ENCODE data around the gene SAE1.
A peak's percentile ranks its signal among the peaks of the same experiment; 100 is the strongest.
"Not testable (repeated sequence)": the region's sequence is repeated elsewhere in the genome, so short reads cannot be mapped to it uniquely, and the experiment has no call there.

SAE1 gene

GRCh38 chr19:47130589-47131227 lies at the start of gene SAE1:
Gene SAE1, plus strand, starts transcription at chr19:47130835. Its CDS starts 96 bp downstream, at chr19:47130931.
- peak; percentile 78 to 99 (median 90) for DNase-seq

DNA sequence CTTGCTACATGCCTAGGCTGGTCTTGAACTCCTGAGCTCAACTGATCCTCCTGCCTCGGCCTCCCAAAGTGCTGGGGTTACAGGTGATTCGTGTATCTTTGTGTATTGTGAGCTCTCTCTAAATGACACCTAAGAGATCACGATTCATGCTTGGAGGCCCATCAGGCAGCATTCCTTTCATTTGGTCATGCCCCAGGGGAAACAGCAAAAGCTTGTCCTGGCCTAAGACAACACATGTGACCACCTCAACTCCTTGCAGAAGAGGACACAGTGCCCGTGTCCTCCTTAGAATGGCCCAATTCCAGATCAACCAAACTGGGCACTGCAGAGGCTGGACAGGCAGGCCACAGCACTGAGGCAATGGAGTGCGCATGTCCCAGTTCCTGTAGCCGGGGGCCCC lies 49.5 kb upstream of the SAE1 start:
- DNase-seq, result no peak

GRCh38 chr19:47082493-47082892 lies 48.1 kb upstream of the SAE1 start:
- no peak for DNase-seq

- no peak for DNase-seq
These were observed 45.7 kb upstream of the SAE1 start for GRCh38 chr19:47084879-47085439.

- no peak for DNase-seq
These were observed 44.4 kb upstream of the SAE1 start for GRCh38 chr19:47086280-47086679.

DNA sequence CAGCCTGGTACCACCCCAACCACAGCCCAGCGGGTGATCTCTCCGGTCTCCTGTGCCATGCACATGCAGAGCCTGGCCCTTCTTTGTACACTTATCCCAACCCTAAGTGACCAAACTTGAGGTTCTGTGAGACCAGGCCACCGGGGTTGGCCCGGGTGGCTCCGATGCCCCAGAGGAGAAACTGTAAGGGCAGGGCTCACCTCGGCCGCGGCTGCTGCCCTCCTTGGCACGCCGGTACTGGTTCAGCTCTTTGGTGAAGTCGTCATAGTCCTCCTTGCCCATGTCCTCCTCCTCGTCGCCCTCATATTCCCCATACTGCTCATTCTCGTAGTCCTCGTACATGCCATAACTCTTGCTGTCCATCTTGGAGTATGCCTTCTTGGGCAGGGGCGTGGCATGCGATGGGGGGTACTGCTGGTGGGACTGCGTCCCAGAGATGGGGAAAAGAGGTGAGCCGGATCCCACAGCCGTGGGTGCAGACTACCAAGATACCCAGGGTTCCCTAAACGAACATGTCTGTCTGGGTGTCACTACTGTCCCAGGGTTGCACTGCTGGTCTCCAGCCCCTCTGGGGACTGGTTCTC lies 40.8 kb upstream of the SAE1 start:
- no peak for DNase-seq

DNA sequence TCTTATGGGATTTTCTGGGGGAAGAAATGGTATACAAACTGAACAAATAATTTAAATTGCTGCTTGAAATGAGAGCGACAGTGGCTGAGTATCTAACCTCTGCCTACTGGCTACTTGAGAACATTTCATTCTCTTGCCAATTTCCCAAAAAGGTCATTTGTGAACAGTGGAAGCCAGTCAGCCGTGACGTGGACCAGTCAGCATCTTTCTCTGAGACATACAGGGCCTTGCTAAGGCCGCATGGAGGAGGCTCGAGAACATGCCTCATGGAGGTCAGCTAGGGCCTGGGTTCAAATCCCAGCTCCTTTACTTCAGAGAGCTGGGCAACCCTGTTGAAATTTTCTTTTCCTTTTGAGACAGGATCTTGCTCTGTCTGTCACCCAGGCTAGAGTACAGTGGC lies 37.4 kb upstream of the SAE1 start:
- no peak for DNase-seq

- no peak for DNase-seq
These were observed 36.8 kb upstream of the SAE1 start for GRCh38 chr19:47093841-47094240.

DNA sequence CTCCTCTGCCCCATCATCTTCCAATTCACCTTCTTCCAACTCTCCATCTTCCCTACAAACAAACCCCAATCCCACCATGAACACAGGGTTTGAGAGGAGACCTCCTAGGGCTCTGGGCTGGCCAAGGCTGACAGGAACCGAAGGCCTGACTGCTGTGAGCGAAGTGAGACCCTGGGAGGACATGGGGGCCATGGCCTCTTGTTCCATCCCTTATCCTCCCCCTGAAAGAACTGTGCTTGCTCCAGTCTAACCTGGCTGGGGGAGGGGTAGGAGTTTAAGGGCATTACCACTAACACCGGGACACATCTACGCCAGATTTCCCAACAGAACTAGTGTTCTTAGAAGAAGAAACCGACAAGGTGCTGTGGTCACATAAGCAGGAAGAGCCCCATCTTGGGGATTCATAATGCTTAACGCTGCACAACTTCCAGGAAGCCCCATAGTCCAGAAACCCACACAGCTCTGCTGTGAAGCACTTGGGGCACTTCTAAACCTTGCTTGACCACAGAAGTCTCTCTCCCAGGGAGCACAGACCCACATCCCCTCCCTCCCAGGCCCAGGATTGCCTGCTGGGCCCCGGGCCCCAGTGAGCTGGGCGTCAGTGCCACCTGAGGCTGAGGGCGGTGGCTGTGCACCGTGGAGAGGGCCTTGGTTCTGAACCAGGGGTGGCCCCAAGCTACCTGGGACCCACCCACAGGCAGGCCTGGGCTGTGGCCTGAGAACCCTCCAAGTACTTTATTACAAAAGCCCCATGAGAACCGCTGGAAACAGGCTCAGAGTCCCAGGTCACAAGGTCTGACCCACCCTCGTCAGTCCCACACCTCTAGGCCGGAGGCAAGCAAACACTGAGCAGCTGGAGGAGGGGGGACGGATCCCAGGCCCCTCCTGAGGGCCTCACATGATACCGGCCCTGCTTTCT lies 35.8 kb upstream of the SAE1 start:
- no peak for DNase-seq

DNA sequence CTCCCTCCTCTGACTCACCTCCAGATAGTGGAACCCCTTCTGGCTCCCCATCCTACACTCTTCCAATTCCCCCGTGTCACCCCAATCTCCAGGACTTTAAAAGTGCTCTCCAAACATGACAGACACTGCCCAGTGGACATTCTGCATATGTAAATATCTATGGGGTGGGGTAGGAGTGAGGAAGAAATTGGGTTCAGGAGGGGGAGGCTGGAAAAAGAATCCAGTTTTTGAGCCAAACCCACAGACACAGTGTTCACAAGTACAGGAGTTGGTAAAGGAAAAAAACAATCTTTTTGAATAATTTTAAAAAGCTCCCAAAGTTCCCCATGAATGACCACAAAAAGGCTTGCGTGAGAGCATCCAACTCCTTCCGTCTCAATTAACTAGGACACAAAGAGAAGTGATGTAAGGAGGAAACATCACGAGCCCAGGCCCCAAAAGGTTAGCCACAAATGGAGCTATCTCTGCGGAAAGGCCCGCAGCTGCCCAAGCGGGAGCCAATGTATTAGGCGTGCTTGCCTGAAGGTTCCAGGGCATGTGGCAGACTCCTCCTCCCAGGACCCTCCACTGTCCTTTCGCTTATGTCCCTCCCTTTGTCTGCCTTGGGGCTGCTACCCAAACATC lies 35.0 kb upstream of the SAE1 start:
- DNase-seq, result no peak

DNA sequence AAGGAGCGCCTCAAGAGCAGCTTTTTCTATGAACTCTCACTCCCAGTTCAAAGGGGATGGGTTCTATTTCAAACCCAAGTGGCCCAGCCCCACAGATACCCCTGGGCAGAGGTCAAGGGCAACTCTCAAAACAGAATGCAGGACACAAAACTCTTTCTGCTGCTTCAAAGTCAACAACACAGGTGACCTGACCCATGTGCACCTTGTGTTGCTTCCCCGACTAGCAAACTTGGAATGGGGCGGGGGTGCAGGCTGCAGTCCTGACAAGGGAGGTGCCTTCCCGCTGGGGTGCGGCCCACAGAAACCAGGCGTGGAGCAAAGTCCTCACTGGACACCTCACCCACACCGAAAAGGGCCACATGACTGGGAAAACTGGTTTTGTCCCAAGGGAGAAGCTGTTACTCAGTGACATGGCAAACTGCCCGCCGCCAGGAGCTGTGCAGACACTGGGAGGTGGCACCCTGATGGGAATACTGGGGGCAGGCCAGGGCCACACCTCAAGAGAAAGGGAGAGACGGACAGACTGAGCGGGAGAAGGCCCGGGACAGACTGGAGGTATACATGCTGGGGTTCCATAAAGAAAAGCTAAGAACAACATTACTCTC lies 34.4 kb upstream of the SAE1 start:
- DNase-seq, result no peak

GRCh38 chr19:47096721-47097120 lies 33.9 kb upstream of the SAE1 start:
- DNase-seq, result no peak

DNA sequence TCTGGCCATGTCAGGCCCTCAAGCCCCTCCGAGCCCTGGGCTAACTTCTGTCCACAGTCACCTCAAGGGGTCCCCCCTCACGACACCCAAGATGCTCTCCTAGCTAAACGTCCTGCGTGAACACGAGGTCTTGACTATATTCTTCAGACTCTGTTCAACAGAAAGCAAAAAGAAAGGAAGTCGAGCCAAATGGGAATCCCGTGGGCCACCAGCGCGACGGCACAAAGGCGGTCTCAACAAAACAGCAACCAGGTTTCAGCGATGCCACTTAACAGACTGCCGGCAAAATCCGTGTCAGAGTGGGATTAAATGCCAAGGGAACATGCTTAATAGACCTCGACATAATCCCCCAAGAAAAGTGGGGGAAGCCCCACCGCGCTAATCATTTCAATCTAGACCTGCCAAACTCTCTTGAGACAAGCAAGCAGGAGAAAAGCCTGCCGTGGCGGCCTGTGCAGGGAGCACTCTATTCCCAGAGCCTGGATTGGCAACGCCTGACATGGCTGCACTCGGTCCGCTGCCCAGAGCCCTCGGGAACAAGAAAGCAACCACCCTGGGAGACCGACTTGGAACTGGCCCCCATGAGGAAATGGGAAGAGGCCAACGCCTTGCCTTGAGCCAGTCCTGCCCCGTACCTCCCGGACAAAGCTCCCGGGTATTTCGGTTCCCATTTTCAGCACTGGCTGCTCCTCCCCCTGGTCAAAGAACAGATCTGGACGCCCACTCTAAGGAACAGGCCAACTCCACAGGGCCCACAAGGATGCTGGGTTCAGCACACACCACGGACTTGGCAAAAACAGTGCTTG lies 33.0 kb upstream of the SAE1 start:
- DNase-seq, result no peak

GRCh38 chr19:47098608-47099007 lies 32.0 kb upstream of the SAE1 start:
- no peak for DNase-seq

DNA sequence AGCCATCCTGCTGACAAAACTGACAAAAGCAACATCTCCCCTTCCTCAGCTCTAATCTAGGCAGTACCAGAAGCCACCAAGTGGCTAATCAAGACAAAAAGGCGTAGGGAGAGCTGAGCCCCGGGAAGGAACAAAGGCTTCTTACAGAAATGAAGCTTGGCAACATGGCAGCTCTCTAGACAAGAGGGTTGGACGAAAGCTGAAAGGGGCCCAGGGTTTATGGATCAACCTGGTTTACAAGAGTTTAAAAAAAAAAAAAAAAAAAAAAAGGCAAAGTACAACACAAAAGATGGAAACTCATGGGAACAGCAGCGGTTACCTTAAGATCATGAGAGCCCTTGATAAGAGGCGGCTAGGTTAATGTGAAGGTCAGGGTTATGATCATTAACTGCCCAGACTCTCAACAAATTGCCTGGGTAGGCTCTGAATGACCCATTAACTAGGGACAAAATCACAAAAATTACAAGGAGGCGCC lies 31.0 kb upstream of the SAE1 start:
- DNase-seq, result no peak

- no peak for DNase-seq
These were observed 30.3 kb upstream of the SAE1 start for GRCh38 chr19:47100290-47100689.

DNA sequence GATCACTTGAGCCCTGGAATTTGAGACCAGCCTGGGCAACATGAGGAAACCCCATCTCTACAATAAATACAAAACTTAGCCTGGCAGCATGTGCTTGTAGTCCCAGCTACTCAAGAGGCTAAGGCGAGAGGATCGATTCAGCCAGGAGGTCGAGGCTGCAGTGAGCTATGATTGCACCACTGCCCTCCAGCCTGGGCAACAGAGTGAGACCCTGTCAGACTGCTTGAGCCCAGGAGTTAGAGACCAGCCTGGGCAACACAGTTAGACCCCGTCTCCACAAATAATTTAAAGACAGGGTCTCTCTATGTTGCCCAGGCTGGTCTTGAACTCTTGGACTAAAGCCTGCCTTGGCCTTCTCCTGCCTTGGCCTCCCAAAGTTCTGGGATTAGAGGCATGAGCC lies 29.5 kb upstream of the SAE1 start:
- DNase-seq, result not testable (repeated sequence)

DNA sequence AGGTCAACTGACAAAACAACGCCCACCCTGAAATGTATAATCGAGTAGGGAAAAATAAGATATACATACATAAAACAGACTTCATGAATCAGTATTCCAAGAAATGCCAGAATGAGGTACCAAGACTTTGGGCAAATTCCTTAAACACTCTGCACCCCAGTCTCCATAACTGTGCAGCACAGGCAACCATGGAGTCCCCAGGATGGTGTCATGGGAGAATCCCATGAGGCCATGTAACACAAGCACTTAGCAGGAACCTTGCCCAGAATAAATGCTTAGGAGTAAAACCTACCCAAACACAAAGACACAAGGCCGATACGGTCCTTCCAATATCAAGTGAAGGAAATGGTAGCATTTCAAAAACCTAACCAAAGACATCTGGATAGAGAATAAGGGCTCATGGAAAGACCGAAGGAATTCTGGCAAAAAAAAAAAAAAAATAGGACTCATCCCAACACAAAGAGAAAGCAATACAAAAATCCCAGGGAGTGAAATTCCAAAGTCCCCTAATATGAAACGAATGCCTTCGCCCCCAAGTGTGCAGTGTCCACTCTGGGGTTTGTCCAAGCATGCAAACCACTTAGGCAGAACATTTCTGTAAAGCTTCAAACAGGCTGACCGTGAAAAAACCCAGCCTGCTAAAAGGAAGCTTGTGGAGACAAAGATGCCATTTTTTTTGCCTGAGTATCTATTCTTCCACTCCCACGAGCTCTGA lies 28.1 kb upstream of the SAE1 start:
- no peak for DNase-seq

- DNase-seq, result no peak
These were observed 26.0 kb upstream of the SAE1 start for GRCh38 chr19:47104680-47105079.

DNA sequence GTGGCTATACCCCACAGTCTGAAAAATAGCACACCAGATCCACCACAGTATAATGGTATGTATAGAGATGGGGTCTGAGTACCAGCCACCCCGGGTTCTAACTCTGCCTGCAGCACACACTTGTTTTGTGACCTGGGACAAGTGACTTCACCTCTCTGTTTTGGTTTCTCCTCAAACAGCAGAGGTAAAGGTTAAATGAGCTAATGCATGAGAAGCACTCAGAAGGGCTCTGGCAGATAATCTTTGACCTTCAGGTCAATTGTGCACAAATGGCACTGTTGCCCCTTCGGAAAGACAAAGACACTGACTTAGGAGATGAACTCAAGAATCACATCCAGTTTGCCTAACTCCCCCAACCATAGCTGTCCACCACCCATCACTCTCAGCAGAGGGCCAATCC lies 24.8 kb upstream of the SAE1 start:
- DNase-seq, result no peak

GRCh38 chr19:47106821-47107201 lies 23.8 kb upstream of the SAE1 start:
- no peak for DNase-seq
